HEK293 (cell line): ENCODE data around the gene CCL24.

Source experiments
- CTCF ChIA-PET: fragments of 350-600 bp; formaldehyde crosslinking; extraction: SDS; loops from one replicate; lab custom pipeline; 2021; ENCODE audit warnings: antibody characterized with exemption; lab: Yijun Ruan, JAX
- POLR2A ChIA-PET: fragments of 300-600 bp; formaldehyde crosslinking; extraction: SDS; loops from one replicate; lab custom pipeline; 2020; ENCODE audit warnings: antibody characterized with exemption, inconsistent platforms; lab: Yijun Ruan, JAX
- H3K27ac ChIP-seq: fragments of 200-500 bp; sonication (Bioruptor generic); 2 replicates; pipeline ENCODE4 v1.5.1; 2014; ENCODE audit warnings: low read depth, low read length, control low read depth, inconsistent platforms; ENCODE audit errors: extremely low read depth
- H3K36me3 ChIP-seq, 2 experiments: fragments of 200-500 bp in 1 of 2; sonication (Bioruptor generic) in 1 of 2; 1 replicate in 1 of 2; 2 replicates in 1 of 2; pipeline ENCODE4 v1.5.1; 2014 to 2017; ENCODE audit warnings: inconsistent platforms in 2 of 2, low read length in 2 of 2; ENCODE audit not compliant: control insufficient read depth in 2 of 2, insufficient read depth in 1 of 2
- H3K4me1 ChIP-seq: fragments of 200-500 bp; sonication (Bioruptor generic); 2 replicates; pipeline ENCODE4 v1.5.1; 2014; ENCODE audit warnings: mild to moderate bottlenecking, low read length, inconsistent platforms; ENCODE audit not compliant: control insufficient read depth, insufficient read depth
- H3K4me3 ChIP-seq: 2 replicates; pipeline ENCODE4 v1.5.1; 2011; ENCODE audit warnings: low read depth, mild to moderate bottlenecking, control low read depth, low read length, moderate library complexity
- H3K9me3 ChIP-seq: fragments of 200-500 bp; sonication (Bioruptor generic); 2 replicates; pipeline ENCODE4 v1.5.1; 2014; ENCODE audit warnings: low read depth, low read length, inconsistent platforms; ENCODE audit not compliant: control insufficient read depth, insufficient read depth
- BCL11B ChIP-seq: fragments of 450-650 bp; formaldehyde crosslinking; IDR thresholded peaks from 2 replicates; pipeline ENCODE4 v1.5.1; 2016; ENCODE audit warnings: low read depth, missing biosample characterization, missing genetic modification characterization
- KLF9 ChIP-seq: fragments of 450-650 bp; formaldehyde crosslinking; IDR thresholded peaks from 2 replicates; pipeline ENCODE4 v1.5.1; 2016; ENCODE audit warnings: missing biosample characterization, missing genetic modification characterization, low read depth
- MZF1 ChIP-seq: fragments of 450-650 bp; formaldehyde crosslinking; IDR thresholded peaks from 2 replicates; pipeline ENCODE4 v1.5.1; 2017; ENCODE audit warnings: missing biosample characterization, missing genetic modification characterization, borderline replicate concordance
- SCRT2 ChIP-seq: fragments of 450-650 bp; formaldehyde crosslinking; IDR thresholded peaks from 2 replicates; pipeline ENCODE4 v1.5.1; 2016; ENCODE audit warnings: missing biosample characterization, missing genetic modification characterization
- SP7 ChIP-seq: fragments of 450-650 bp; formaldehyde crosslinking; IDR thresholded peaks from 2 replicates; pipeline ENCODE4 v1.5.1; 2016; ENCODE audit warnings: missing biosample characterization, missing genetic modification characterization
- ZBTB20 ChIP-seq: fragments of 450-650 bp; formaldehyde crosslinking; IDR thresholded peaks from 2 replicates; pipeline ENCODE4 v1.5.1; 2016; ENCODE audit warnings: missing biosample characterization, missing genetic modification characterization
- ZFP69B ChIP-seq: fragments of 450-650 bp; formaldehyde crosslinking; IDR thresholded peaks from 2 replicates; pipeline ENCODE4 v1.5.1; 2016; ENCODE audit warnings: missing biosample characterization, missing genetic modification characterization
- ZNF404 ChIP-seq: fragments of 450-650 bp; formaldehyde crosslinking; IDR thresholded peaks from 2 replicates; pipeline ENCODE4 v1.5.1; 2017; ENCODE audit warnings: missing biosample characterization, missing genetic modification characterization
- ZNF544 ChIP-seq: fragments of 450-650 bp; formaldehyde crosslinking; IDR thresholded peaks from 2 replicates; pipeline ENCODE4 v1.5.0; 2017; ENCODE audit warnings: missing biosample characterization, missing genetic modification characterization
- ZNF548 ChIP-seq: fragments of 450-650 bp; formaldehyde crosslinking; IDR thresholded peaks from 2 replicates; pipeline ENCODE4 v1.5.1; 2016; ENCODE audit warnings: missing biosample characterization, missing genetic modification characterization
- ZNF624 ChIP-seq: fragments of 450-650 bp; formaldehyde crosslinking; IDR thresholded peaks from 2 replicates; pipeline ENCODE4 v1.5.1; 2017; ENCODE audit warnings: missing biosample characterization, missing genetic modification characterization
- ZNF626 ChIP-seq: fragments of 450-650 bp; sonication (Bioruptor Pico); formaldehyde crosslinking; IDR thresholded peaks from 2 replicates; pipeline ENCODE4 v1.5.1; 2018; ENCODE audit warnings: missing biosample characterization, missing genetic modification characterization, inconsistent platforms
- ZNF830 ChIP-seq: fragments of 450-650 bp; IDR thresholded peaks from 2 replicates; pipeline ENCODE4 v1.5.0; 2018; ENCODE audit warnings: missing biosample characterization, missing genetic modification characterization, low read depth, mild to moderate bottlenecking, moderate library complexity
- TF ChIP-seq, protein P1 (sequence below): fragments of 450-650 bp; IDR thresholded peaks from 2 replicates; pipeline ENCODE4 v1.5.1; 2018; ENCODE audit warnings: missing biosample characterization, missing genetic modification characterization
- TF ChIP-seq, protein P2 (sequence below): fragments of 450-650 bp; formaldehyde crosslinking; IDR thresholded peaks from 2 replicates; pipeline ENCODE4 v1.5.1; 2016; ENCODE audit warnings: missing biosample characterization, missing genetic modification characterization, borderline replicate concordance
- TF ChIP-seq, protein P3 (sequence below): fragments of 450-650 bp; formaldehyde crosslinking; IDR thresholded peaks from 2 replicates; pipeline ENCODE4 v1.5.1; 2016; ENCODE audit warnings: missing biosample characterization, missing genetic modification characterization
- TF ChIP-seq, protein P4 (sequence below): fragments of 450-650 bp; formaldehyde crosslinking; IDR thresholded peaks from 2 replicates; pipeline ENCODE4 v1.5.1; 2016; ENCODE audit warnings: missing biosample characterization, missing genetic modification characterization
- TF ChIP-seq, protein P5 (sequence below): fragments of 450-650 bp; formaldehyde crosslinking; IDR thresholded peaks from 2 replicates; pipeline ENCODE4 v1.5.1; 2016; ENCODE audit warnings: missing biosample characterization, missing genetic modification characterization, borderline replicate concordance
- TF ChIP-seq, protein P6 (sequence below): fragments of 450-650 bp; formaldehyde crosslinking; IDR thresholded peaks from 2 replicates; pipeline ENCODE4 v1.5.0; 2017; ENCODE audit warnings: missing biosample characterization, missing genetic modification characterization, borderline replicate concordance
- TF ChIP-seq, protein P7 (sequence below): fragments of 450-650 bp; formaldehyde crosslinking; IDR thresholded peaks from 2 replicates; pipeline ENCODE4 v1.5.1; 2016; ENCODE audit warnings: missing biosample characterization, missing genetic modification characterization

CCL24 gene

DNA sequence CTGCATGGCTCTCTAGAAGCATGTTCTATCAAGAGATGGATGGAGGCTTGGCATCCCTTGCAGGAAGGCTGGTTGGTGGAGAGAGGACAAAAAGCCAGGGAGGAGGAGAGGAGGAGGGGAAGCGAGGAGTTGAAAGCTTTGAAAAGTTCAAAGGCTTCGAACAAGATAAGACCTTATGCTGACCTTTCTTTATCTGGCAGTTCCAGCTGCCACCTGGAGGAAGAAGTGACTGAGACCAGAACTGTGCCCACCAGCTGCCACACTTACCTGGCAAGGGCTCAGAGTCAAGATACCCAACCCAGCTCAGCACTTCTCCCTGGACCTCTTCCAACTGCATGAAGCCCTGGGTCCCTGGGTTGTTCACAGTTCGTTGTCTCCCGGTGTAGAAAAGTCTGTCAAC, 14.8 kb downstream of the CCL24 start (continued):
- TF ChIP-seq, protein P1, sequence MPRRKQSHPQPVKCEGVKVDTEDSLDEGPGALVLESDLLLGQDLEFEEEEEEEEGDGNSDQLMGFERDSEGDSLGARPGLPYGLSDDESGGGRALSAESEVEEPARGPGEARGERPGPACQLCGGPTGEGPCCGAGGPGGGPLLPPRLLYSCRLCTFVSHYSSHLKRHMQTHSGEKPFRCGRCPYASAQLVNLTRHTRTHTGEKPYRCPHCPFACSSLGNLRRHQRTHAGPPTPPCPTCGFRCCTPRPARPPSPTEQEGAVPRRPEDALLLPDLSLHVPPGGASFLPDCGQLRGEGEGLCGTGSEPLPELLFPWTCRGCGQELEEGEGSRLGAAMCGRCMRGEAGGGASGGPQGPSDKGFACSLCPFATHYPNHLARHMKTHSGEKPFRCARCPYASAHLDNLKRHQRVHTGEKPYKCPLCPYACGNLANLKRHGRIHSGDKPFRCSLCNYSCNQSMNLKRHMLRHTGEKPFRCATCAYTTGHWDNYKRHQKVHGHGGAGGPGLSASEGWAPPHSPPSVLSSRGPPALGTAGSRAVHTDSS (tag by site-specific recombination) = no peak
- TF ChIP-seq KLF9 = no peak
- TF ChIP-seq, all 188 proteins: peak for 0

DNA sequence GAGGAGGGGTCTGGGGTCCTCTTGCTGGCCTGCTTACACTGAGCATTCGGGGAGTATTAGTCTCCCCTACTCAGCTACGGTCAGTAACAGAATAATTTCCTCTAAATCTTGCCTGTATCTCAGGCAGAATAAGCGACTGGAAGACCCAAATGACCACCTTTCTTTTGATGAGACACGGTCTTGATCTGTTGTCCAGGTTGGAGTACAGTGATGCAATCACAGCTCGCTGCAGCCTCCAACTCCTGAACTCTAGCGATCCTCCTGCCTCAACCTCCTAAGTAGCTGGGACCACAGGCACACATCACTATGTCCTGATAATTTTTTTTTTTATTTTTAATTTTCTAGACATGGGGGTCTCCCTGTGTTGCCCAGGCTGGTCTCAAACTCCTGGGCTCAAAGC, 17.2 kb downstream of the CCL24 start:
- no peak overlapping the region for H3K27ac ChIP-seq
- no peak overlapping the region for H3K4me3 ChIP-seq
- H3K36me3 ChIP-seq = no peaks in the 10 kb centered on the region
- no peaks in the 10 kb centered on the region for H3K4me1 ChIP-seq
- ChIA-PET CTCF (no interaction called here), POLR2A (interaction anchor here (1.0 kb wide), 1 partner anchor 13 kb away, joined by 3 read pairs; no protein-coding TSS in a partner anchor)
- H3K9me3 ChIP-seq = no peaks in the 10 kb centered on the region
- TF ChIP-seq, protein P2, sequence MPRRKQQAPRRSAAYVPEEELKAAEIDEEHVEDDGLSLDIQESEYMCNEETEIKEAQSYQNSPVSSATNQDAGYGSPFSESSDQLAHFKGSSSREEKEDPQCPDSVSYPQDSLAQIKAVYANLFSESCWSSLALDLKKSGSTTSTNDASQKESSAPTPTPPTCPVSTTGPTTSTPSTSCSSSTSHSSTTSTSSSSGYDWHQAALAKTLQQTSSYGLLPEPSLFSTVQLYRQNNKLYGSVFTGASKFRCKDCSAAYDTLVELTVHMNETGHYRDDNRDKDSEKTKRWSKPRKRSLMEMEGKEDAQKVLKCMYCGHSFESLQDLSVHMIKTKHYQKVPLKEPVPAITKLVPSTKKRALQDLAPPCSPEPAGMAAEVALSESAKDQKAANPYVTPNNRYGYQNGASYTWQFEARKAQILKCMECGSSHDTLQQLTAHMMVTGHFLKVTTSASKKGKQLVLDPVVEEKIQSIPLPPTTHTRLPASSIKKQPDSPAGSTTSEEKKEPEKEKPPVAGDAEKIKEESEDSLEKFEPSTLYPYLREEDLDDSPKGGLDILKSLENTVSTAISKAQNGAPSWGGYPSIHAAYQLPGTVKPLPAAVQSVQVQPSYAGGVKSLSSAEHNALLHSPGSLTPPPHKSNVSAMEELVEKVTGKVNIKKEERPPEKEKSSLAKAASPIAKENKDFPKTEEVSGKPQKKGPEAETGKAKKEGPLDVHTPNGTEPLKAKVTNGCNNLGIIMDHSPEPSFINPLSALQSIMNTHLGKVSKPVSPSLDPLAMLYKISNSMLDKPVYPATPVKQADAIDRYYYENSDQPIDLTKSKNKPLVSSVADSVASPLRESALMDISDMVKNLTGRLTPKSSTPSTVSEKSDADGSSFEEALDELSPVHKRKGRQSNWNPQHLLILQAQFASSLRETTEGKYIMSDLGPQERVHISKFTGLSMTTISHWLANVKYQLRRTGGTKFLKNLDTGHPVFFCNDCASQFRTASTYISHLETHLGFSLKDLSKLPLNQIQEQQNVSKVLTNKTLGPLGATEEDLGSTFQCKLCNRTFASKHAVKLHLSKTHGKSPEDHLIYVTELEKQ (tag by site-specific recombination) = no peak
- no peak for TF ChIP-seq ZNF544 (tag by site-specific recombination)
- TF ChIP-seq MZF1 = no peak
- TF ChIP-seq, protein P3, sequence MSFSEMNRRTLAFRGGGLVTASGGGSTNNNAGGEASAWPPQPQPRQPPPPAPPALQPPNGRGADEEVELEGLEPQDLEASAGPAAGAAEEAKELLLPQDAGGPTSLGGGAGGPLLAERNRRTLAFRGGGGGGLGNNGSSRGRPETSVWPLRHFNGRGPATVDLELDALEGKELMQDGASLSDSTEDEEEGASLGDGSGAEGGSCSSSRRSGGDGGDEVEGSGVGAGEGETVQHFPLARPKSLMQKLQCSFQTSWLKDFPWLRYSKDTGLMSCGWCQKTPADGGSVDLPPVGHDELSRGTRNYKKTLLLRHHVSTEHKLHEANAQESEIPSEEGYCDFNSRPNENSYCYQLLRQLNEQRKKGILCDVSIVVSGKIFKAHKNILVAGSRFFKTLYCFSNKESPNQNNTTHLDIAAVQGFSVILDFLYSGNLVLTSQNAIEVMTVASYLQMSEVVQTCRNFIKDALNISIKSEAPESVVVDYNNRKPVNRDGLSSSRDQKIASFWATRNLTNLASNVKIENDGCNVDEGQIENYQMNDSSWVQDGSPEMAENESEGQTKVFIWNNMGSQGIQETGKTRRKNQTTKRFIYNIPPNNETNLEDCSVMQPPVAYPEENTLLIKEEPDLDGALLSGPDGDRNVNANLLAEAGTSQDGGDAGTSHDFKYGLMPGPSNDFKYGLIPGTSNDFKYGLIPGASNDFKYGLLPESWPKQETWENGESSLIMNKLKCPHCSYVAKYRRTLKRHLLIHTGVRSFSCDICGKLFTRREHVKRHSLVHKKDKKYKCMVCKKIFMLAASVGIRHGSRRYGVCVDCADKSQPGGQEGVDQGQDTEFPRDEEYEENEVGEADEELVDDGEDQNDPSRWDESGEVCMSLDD (tag by site-specific recombination) = no peak
- TF ChIP-seq ZNF624 (tag by site-specific recombination) = no peak
- TF ChIP-seq ZNF404 (tag by site-specific recombination) = no peak
- TF ChIP-seq SCRT2 (tag by site-specific recombination) = no peak
- TF ChIP-seq, protein P4, sequence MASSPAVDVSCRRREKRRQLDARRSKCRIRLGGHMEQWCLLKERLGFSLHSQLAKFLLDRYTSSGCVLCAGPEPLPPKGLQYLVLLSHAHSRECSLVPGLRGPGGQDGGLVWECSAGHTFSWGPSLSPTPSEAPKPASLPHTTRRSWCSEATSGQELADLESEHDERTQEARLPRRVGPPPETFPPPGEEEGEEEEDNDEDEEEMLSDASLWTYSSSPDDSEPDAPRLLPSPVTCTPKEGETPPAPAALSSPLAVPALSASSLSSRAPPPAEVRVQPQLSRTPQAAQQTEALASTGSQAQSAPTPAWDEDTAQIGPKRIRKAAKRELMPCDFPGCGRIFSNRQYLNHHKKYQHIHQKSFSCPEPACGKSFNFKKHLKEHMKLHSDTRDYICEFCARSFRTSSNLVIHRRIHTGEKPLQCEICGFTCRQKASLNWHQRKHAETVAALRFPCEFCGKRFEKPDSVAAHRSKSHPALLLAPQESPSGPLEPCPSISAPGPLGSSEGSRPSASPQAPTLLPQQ (tag by site-specific recombination) = no peak
- TF ChIP-seq BCL11B (tag by site-specific recombination) = no peak
- TF ChIP-seq ZNF830 (tag by site-specific recombination) = no peak
- TF ChIP-seq, protein P5, sequence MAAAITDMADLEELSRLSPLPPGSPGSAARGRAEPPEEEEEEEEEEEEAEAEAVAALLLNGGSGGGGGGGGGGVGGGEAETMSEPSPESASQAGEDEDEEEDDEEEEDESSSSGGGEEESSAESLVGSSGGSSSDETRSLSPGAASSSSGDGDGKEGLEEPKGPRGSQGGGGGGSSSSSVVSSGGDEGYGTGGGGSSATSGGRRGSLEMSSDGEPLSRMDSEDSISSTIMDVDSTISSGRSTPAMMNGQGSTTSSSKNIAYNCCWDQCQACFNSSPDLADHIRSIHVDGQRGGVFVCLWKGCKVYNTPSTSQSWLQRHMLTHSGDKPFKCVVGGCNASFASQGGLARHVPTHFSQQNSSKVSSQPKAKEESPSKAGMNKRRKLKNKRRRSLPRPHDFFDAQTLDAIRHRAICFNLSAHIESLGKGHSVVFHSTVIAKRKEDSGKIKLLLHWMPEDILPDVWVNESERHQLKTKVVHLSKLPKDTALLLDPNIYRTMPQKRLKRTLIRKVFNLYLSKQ (tag by site-specific recombination) = no peak
- TF ChIP-seq SP7 (tag by site-specific recombination) = no peak
- TF ChIP-seq, protein P6, sequence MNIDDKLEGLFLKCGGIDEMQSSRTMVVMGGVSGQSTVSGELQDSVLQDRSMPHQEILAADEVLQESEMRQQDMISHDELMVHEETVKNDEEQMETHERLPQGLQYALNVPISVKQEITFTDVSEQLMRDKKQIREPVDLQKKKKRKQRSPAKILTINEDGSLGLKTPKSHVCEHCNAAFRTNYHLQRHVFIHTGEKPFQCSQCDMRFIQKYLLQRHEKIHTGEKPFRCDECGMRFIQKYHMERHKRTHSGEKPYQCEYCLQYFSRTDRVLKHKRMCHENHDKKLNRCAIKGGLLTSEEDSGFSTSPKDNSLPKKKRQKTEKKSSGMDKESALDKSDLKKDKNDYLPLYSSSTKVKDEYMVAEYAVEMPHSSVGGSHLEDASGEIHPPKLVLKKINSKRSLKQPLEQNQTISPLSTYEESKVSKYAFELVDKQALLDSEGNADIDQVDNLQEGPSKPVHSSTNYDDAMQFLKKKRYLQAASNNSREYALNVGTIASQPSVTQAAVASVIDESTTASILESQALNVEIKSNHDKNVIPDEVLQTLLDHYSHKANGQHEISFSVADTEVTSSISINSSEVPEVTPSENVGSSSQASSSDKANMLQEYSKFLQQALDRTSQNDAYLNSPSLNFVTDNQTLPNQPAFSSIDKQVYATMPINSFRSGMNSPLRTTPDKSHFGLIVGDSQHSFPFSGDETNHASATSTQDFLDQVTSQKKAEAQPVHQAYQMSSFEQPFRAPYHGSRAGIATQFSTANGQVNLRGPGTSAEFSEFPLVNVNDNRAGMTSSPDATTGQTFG (tag by site-specific recombination) = no peak
- no peak for TF ChIP-seq ZBTB20
- TF ChIP-seq, protein P7, sequence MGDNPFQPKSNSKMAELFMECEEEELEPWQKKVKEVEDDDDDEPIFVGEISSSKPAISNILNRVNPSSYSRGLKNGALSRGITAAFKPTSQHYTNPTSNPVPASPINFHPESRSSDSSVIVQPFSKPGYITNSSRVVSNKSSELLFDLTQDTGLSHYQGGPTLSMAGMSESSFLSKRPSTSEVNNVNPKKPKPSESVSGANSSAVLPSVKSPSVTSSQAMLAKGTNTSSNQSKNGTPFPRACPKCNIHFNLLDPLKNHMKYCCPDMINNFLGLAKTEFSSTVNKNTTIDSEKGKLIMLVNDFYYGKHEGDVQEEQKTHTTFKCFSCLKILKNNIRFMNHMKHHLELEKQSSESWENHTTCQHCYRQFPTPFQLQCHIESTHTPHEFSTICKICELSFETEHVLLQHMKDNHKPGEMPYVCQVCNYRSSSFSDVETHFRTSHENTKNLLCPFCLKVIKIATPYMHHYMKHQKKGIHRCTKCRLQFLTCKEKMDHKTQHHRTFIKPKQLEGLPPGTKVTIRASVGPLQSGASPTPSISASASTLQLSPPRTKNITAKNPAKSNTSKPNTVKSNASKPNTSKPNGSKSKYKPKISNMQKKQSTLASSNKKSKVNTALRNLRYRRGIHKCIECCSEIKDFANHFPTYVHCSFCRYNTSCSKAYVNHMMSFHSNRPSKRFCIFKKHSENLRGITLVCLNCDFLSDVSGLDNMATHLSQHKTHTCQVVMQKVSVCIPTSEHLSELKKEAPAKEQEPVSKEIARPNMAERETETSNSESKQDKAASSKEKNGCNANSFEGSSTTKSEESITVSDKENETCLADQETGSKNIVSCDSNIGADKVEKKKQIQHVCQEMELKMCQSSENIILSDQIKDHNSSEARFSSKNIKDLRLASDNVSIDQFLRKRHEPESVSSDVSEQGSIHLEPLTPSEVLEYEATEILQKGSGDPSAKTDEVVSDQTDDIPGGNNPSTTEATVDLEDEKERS (tag by site-specific recombination) = no peak
- no peak for TF ChIP-seq ZFP69B
- TF ChIP-seq ZNF626 (tag by site-specific recombination) = no peak
- TF ChIP-seq ZNF548 (tag by site-specific recombination) = no peak
